Astrocyte (in vitro differentiated cells and primary cell): ENCODE data around the gene ERRFI1. TPM values are rescaled to one million over a fixed set of nuclear protein-coding genes. Genes with fewer than 3 reads are reported as not detected.

Experiments used
- DNase-seq: peaks from one replicate; pipeline ENCODE4 v3.0.0-alpha.2; 2010; ENCODE audit warnings: low read depth
- FAIRE-seq: peaks from 2 replicates; lab custom pipeline; 2011; peaks lifted over from hg19 to GRCh38; lab: Jason Lieb, UNC
- H2AFZ ChIP-seq: 2 replicates; pipeline ENCODE4 v1.6.0; 2012; ENCODE audit warnings: low read depth, low read length, inconsistent platforms
- H3K27ac ChIP-seq: 2 replicates; pipeline ENCODE4 v1.5.1; 2011; ENCODE audit warnings: low read depth, low read length, inconsistent platforms
- H3K27me3 ChIP-seq: 2 replicates; pipeline ENCODE4 v1.6.0; 2011; ENCODE audit warnings: low read length, inconsistent platforms; ENCODE audit not compliant: insufficient read depth
- H3K36me3 ChIP-seq: 2 replicates; pipeline ENCODE4 v1.5.1; 2011; ENCODE audit warnings: low read length, inconsistent platforms; ENCODE audit not compliant: insufficient read depth
- H3K4me1 ChIP-seq: 2 replicates; pipeline ENCODE4 v1.5.1; 2011; ENCODE audit warnings: low read length, inconsistent platforms; ENCODE audit not compliant: insufficient read depth
- H3K4me2 ChIP-seq: 2 replicates; pipeline ENCODE4 v1.6.0; 2012; ENCODE audit warnings: low read length, inconsistent platforms
- H3K4me3 ChIP-seq: 2 replicates; pipeline ENCODE4 v1.5.1; 2011; ENCODE audit warnings: low read depth, mild to moderate bottlenecking, low read length, inconsistent platforms; ENCODE audit not compliant: insufficient read depth
- H3K79me2 ChIP-seq: 2 replicates; pipeline ENCODE4 v1.6.0; 2012; ENCODE audit warnings: mild to moderate bottlenecking, low read length, inconsistent platforms; ENCODE audit not compliant: insufficient read depth
- H3K9ac ChIP-seq: 2 replicates; pipeline ENCODE4 v1.6.0; 2012; ENCODE audit warnings: mild to moderate bottlenecking, low read length, inconsistent platforms
- H3K9me3 ChIP-seq: 2 replicates; pipeline ENCODE4 v1.5.1; 2012; ENCODE audit warnings: low read depth, mild to moderate bottlenecking, low read length, inconsistent platforms; ENCODE audit not compliant: insufficient read depth
- H4K20me1 ChIP-seq: 2 replicates; pipeline ENCODE4 v1.6.0; 2012; ENCODE audit warnings: low read length, inconsistent platforms; ENCODE audit not compliant: insufficient read depth
- H3K27ac Mint-ChIP-seq: one replicate; pipeline ENCODE4 v1.8.0; 2021; ENCODE audit warnings: mild to moderate bottlenecking, mixed read lengths; ENCODE audit not compliant: unreplicated experiment
- H3K27me3 Mint-ChIP-seq: one replicate; pipeline ENCODE4 v1.8.0; 2021; ENCODE audit warnings: low read depth, mixed read lengths; ENCODE audit not compliant: unreplicated experiment
- H3K36me3 Mint-ChIP-seq: one replicate; pipeline ENCODE4 v1.8.0; 2021; ENCODE audit warnings: low read depth, mixed read lengths; ENCODE audit not compliant: unreplicated experiment
- H3K4me1 Mint-ChIP-seq: one replicate; pipeline ENCODE4 v1.8.0; 2021; ENCODE audit warnings: low read depth, mixed read lengths; ENCODE audit not compliant: unreplicated experiment
- H3K4me3 Mint-ChIP-seq: one replicate; pipeline ENCODE4 v1.8.0; 2021; ENCODE audit warnings: mild to moderate bottlenecking, moderate library complexity, mixed read lengths; ENCODE audit not compliant: unreplicated experiment
- H3K9me3 Mint-ChIP-seq: one replicate; pipeline ENCODE4 v1.8.0; 2021; ENCODE audit warnings: mild to moderate bottlenecking, mixed read lengths; ENCODE audit not compliant: unreplicated experiment
- CTCF ChIP-seq: IDR thresholded peaks from 2 replicates; pipeline ENCODE4 v1.5.1; 2011; ENCODE audit warnings: low read depth, mild to moderate bottlenecking, inconsistent platforms, low read length, moderate library complexity; ENCODE audit not compliant: insufficient read depth
- EZH2 ChIP-seq: IDR thresholded peaks from 2 replicates; pipeline ENCODE4 v1.6.1; 2012; ENCODE audit warnings: mild to moderate bottlenecking, low read length, inconsistent platforms; ENCODE audit not compliant: insufficient read depth
- total RNA-seq: library from RNA; stranded (reverse); gene quantifications from 2 replicates; pipeline ENCODE4 v1.2.1, GENCODE V29; 2021

The ERRFI1 gene
- total RNA-seq, 1 donor from 2014 or later = 81.5 TPM

- Mint-ChIP-seq H3K4me1 (peaks cover 3% of the 10 kb centered on the region), H3K27me3 (no peaks in the 10 kb centered on the region), H3K4me3 (peak overlapping the region; percentile 18), H3K9me3 (peaks cover 2% of the 10 kb centered on the region), H3K36me3 (peaks cover 20% of the 10 kb centered on the region), H3K27ac (no peak overlapping the region)
- H3K79me2 ChIP-seq = peaks cover 5% of the 10 kb centered on the region
- peaks cover 13% of the 10 kb centered on the region for H4K20me1 ChIP-seq
- TF ChIP-seq EZH2 (no peak), CTCF (no peak)
- no peak for DNase-seq
- no peak overlapping the region for H3K4me2 ChIP-seq
- H3K4me3 ChIP-seq = no peak overlapping the region
- no peaks in the 10 kb centered on the region for H3K9me3 ChIP-seq
- FAIRE-seq = no peak
- H3K9ac ChIP-seq = no peak overlapping the region
- H3K4me1 ChIP-seq = peaks cover 3% of the 10 kb centered on the region
- no peak overlapping the region for H2AFZ ChIP-seq
- H3K27me3 ChIP-seq = no peaks in the 10 kb centered on the region
- no peak overlapping the region for H3K27ac ChIP-seq
- H3K36me3 ChIP-seq = peaks cover 28% of the 10 kb centered on the region
These were observed 40.1 kb downstream of the ERRFI1 start for GRCh38 chr1:7985851-7986612.

- no peak overlapping the region for H2AFZ ChIP-seq
- Mint-ChIP-seq H3K36me3 (peaks cover 25% of the 10 kb centered on the region), H3K4me3 (no peak overlapping the region), H3K4me1 (peaks cover 3% of the 10 kb centered on the region), H3K27me3 (no peaks in the 10 kb centered on the region), H3K9me3 (no peaks in the 10 kb centered on the region), H3K27ac (no peak overlapping the region)
- no peak overlapping the region for H3K27ac ChIP-seq
- no peak overlapping the region for H3K4me2 ChIP-seq
- H4K20me1 ChIP-seq = peaks cover 13% of the 10 kb centered on the region
- H3K79me2 ChIP-seq = peaks cover 5% of the 10 kb centered on the region
- peaks cover 28% of the 10 kb centered on the region for H3K36me3 ChIP-seq
- TF ChIP-seq CTCF = no peak
- TF ChIP-seq EZH2 = no peak
- H3K27me3 ChIP-seq = no peaks in the 10 kb centered on the region
- no peak for DNase-seq
- peaks cover 3% of the 10 kb centered on the region for H3K4me1 ChIP-seq
- no peaks in the 10 kb centered on the region for H3K9me3 ChIP-seq
- no peak for FAIRE-seq
- no peak overlapping the region for H3K4me3 ChIP-seq
- no peak overlapping the region for H3K9ac ChIP-seq
These were observed 41.3 kb downstream of the ERRFI1 start for GRCh38 chr1:7984811-7985210.
